WTC11 (cell line): ENCODE results near the gene VSTM2B. TPM values are rescaled to one million over a fixed set of nuclear protein-coding genes. Genes with fewer than 3 reads are reported as not detected.

ENCODE experiments used
- AR ChIP-seq: fragments of 250-450 bp; sonication (Bioruptor Pico); IDR thresholded peaks from 2 replicates; pipeline ENCODE4 v1.9.0; 2021; ENCODE audit warnings: mild to moderate bottlenecking
- CREB1 ChIP-seq: sonication (generic); formaldehyde crosslinking; IDR thresholded peaks from 2 replicates; pipeline ENCODE4 v1.8.0; 2023; ENCODE audit warnings: mild to moderate bottlenecking, missing genetic modification reagents
- FOXJ3 ChIP-seq: sonication (generic); formaldehyde crosslinking; IDR thresholded peaks from 2 replicates; pipeline ENCODE4 v1.9.0; 2021; ENCODE audit warnings: missing genetic modification reagents, mild to moderate bottlenecking, borderline replicate concordance
- IRF2 ChIP-seq: sonication (generic); formaldehyde crosslinking; IDR thresholded peaks from 2 replicates; pipeline ENCODE4 v1.8.0; 2022; ENCODE audit warnings: low read depth, missing genetic modification reagents, borderline replicate concordance
- MYBL2 ChIP-seq: sonication (generic); formaldehyde crosslinking; IDR thresholded peaks from 2 replicates; pipeline ENCODE4 v1.8.1; 2023; ENCODE audit warnings: mild to moderate bottlenecking, moderate library complexity, missing genetic modification reagents
- NFATC4 ChIP-seq: fragments of 250-450 bp; sonication (Bioruptor Pico); IDR thresholded peaks from 2 replicates; pipeline ENCODE4 v1.9.0; 2021; ENCODE audit warnings: mild to moderate bottlenecking
- NFE2L1 ChIP-seq: sonication (generic); formaldehyde crosslinking; IDR thresholded peaks from 2 replicates; pipeline ENCODE4 v1.8.1; 2023; ENCODE audit warnings: missing genetic modification reagents
- NFYB ChIP-seq: sonication (generic); formaldehyde crosslinking; conservative IDR thresholded peaks from 2 replicates; pipeline ENCODE4 v1.8.0; 2022; ENCODE audit warnings: low read depth, missing genetic modification reagents
- NR2C2 ChIP-seq: sonication (generic); formaldehyde crosslinking; IDR thresholded peaks from 2 replicates; pipeline ENCODE4 v1.8.0; 2022; ENCODE audit warnings: mild to moderate bottlenecking, missing genetic modification reagents
- OVOL2 ChIP-seq: fragments of 250-450 bp; sonication (Bioruptor Pico); IDR thresholded peaks from 2 replicates; pipeline ENCODE4 v1.9.0; 2021; ENCODE audit warnings: mild to moderate bottlenecking, borderline replicate concordance
- PRRX2 ChIP-seq: fragments of 250-450 bp; sonication (Bioruptor Pico); IDR thresholded peaks from 2 replicates; pipeline ENCODE4 v1.8.0; 2021; ENCODE audit warnings: mild to moderate bottlenecking
- SP1 ChIP-seq: sonication (generic); formaldehyde crosslinking; conservative IDR thresholded peaks from 2 replicates; pipeline ENCODE4 v1.8.1; 2022; ENCODE audit warnings: missing genetic modification reagents
- TEAD1 ChIP-seq: sonication (generic); formaldehyde crosslinking; IDR thresholded peaks from 2 replicates; pipeline ENCODE4 v1.8.0; 2022; ENCODE audit warnings: mild to moderate bottlenecking, missing genetic modification reagents
- TP53 ChIP-seq: sonication (generic); formaldehyde crosslinking; IDR thresholded peaks from 2 replicates; pipeline ENCODE4 v1.8.1; 2023; ENCODE audit warnings: mild to moderate bottlenecking, missing genetic modification reagents
- USF1 ChIP-seq: sonication (generic); formaldehyde crosslinking; IDR thresholded peaks from 2 replicates; pipeline ENCODE4 v1.8.0; 2022; ENCODE audit warnings: mild to moderate bottlenecking, missing genetic modification reagents
- ZNF121 ChIP-seq: sonication (generic); formaldehyde crosslinking; IDR thresholded peaks from 2 replicates; pipeline ENCODE4 v1.8.0; 2023; ENCODE audit warnings: missing genetic modification reagents
- ZNF317 ChIP-seq: sonication (generic); formaldehyde crosslinking; IDR thresholded peaks from 2 replicates; pipeline ENCODE4 v1.8.1; 2023; ENCODE audit warnings: low read depth, mild to moderate bottlenecking, moderate library complexity, missing genetic modification reagents, borderline replicate concordance
- ZNF416 ChIP-seq: fragments of 250-450 bp; sonication (Bioruptor Pico); IDR thresholded peaks from 2 replicates; pipeline ENCODE4 v1.9.0; 2021; ENCODE audit warnings: mild to moderate bottlenecking, inconsistent platforms
- ZNF423 ChIP-seq: fragments of 250-450 bp; sonication (Bioruptor Pico); IDR thresholded peaks from 2 replicates; pipeline ENCODE4 v2.1.2; 2022; ENCODE audit warnings: mild to moderate bottlenecking, moderate library complexity
- total RNA-seq: library from RNA; stranded (reverse); gene quantifications from 3 replicates; pipeline ENCODE4 v1.2.3, GENCODE V29; 2021
- TF ChIP-seq, protein P1 (sequence below): fragments of 250-450 bp; sonication (Bioruptor Pico); IDR thresholded peaks from 2 replicates; pipeline ENCODE4 v1.9.0; 2021; ENCODE audit warnings: moderate library complexity, mild to moderate bottlenecking, inconsistent platforms, borderline replicate concordance
- TF ChIP-seq, protein P2 (sequence below): sonication (generic); formaldehyde crosslinking; IDR thresholded peaks from 2 replicates; pipeline ENCODE4 v1.8.0; 2022; ENCODE audit warnings: mild to moderate bottlenecking, missing genetic modification reagents
- TF ChIP-seq, protein P3 (sequence below): sonication (generic); formaldehyde crosslinking; IDR thresholded peaks from 2 replicates; pipeline ENCODE4 v1.8.1; 2022; ENCODE audit warnings: mild to moderate bottlenecking, moderate library complexity, missing genetic modification reagents
- TF ChIP-seq, protein P4 (sequence below): sonication (generic); formaldehyde crosslinking; IDR thresholded peaks from 2 replicates; pipeline ENCODE4 v1.8.0; 2022; ENCODE audit warnings: missing genetic modification reagents
- TF ChIP-seq, protein P5 (sequence below): sonication (generic); formaldehyde crosslinking; IDR thresholded peaks from 2 replicates; pipeline ENCODE4 v1.8.1; 2023; ENCODE audit warnings: mild to moderate bottlenecking, missing genetic modification reagents, moderate library complexity

The VSTM2B gene
- total RNA-seq, 1 experiment from 2014 or later = 3.2 TPM

- peak; percentile 82 for TF ChIP-seq CREB1 (CRISPR knock-in tag)
- TF ChIP-seq ZNF423 (CRISPR knock-in tag) = no peak
- no peak for TF ChIP-seq PRRX2 (CRISPR knock-in tag)
- TF ChIP-seq TEAD1 (CRISPR knock-in tag) = peak; percentile 86
- peak; percentile 77; the same call in 1 of the 2 replicates for TF ChIP-seq MYBL2 (CRISPR knock-in tag)
- TF ChIP-seq NR2C2 (CRISPR knock-in tag) = no peak
- TF ChIP-seq, protein P1, sequence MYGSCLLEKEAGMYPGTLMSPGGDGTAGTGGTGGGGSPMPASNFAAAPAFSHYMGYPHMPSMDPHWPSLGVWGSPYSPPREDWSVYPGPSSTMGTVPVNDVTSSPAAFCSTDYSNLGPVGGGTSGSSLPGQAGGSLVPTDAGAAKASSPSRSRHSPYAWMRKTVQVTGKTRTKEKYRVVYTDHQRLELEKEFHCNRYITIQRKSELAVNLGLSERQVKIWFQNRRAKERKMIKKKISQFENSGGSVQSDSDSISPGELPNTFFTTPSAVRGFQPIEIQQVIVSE = no peak
- TF ChIP-seq AR = no peak
- no peak for TF ChIP-seq ZNF121 (CRISPR knock-in tag)
- TF ChIP-seq NFE2L1 (CRISPR knock-in tag) = peak; percentile 76
- TF ChIP-seq SP1 (CRISPR knock-in tag) = peak; percentile 83; the same call in 1 of the 2 replicates
- no peak for TF ChIP-seq TP53
- no peak for TF ChIP-seq IRF2 (CRISPR knock-in tag)
- no peak for TF ChIP-seq USF1 (CRISPR knock-in tag)
- TF ChIP-seq OVOL2 = no peak
- TF ChIP-seq, protein P2, sequence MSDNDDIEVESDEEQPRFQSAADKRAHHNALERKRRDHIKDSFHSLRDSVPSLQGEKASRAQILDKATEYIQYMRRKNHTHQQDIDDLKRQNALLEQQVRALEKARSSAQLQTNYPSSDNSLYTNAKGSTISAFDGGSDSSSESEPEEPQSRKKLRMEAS (CRISPR knock-in tag) = peak; percentile 38; the same call in 1 of the 2 replicates
- no peak for TF ChIP-seq FOXJ3 (CRISPR knock-in tag)
- TF ChIP-seq, protein P3, sequence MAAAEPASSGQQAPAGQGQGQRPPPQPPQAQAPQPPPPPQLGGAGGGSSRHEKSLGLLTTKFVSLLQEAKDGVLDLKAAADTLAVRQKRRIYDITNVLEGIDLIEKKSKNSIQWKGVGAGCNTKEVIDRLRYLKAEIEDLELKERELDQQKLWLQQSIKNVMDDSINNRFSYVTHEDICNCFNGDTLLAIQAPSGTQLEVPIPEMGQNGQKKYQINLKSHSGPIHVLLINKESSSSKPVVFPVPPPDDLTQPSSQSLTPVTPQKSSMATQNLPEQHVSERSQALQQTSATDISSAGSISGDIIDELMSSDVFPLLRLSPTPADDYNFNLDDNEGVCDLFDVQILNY (CRISPR knock-in tag) = peak; percentile 50; the same call in 1 of the 2 replicates
- TF ChIP-seq, protein P4, sequence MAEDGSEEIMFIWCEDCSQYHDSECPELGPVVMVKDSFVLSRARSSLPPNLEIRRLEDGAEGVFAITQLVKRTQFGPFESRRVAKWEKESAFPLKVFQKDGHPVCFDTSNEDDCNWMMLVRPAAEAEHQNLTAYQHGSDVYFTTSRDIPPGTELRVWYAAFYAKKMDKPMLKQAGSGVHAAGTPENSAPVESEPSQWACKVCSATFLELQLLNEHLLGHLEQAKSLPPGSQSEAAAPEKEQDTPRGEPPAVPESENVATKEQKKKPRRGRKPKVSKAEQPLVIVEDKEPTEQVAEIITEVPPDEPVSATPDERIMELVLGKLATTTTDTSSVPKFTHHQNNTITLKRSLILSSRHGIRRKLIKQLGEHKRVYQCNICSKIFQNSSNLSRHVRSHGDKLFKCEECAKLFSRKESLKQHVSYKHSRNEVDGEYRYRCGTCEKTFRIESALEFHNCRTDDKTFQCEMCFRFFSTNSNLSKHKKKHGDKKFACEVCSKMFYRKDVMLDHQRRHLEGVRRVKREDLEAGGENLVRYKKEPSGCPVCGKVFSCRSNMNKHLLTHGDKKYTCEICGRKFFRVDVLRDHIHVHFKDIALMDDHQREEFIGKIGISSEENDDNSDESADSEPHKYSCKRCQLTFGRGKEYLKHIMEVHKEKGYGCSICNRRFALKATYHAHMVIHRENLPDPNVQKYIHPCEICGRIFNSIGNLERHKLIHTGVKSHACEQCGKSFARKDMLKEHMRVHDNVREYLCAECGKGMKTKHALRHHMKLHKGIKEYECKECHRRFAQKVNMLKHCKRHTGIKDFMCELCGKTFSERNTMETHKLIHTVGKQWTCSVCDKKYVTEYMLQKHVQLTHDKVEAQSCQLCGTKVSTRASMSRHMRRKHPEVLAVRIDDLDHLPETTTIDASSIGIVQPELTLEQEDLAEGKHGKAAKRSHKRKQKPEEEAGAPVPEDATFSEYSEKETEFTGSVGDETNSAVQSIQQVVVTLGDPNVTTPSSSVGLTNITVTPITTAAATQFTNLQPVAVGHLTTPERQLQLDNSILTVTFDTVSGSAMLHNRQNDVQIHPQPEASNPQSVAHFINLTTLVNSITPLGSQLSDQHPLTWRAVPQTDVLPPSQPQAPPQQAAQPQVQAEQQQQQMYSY (CRISPR knock-in tag) = no peak
- TF ChIP-seq, protein P5, sequence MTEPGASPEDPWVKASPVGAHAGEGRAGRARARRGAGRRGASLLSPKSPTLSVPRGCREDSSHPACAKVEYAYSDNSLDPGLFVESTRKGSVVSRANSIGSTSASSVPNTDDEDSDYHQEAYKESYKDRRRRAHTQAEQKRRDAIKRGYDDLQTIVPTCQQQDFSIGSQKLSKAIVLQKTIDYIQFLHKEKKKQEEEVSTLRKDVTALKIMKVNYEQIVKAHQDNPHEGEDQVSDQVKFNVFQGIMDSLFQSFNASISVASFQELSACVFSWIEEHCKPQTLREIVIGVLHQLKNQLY (CRISPR knock-in tag) = no peak
- no peak for TF ChIP-seq NFATC4 (CRISPR knock-in tag)
- peak; percentile 7; the same call in 1 of the 2 replicates for TF ChIP-seq NFYB (CRISPR knock-in tag)
- TF ChIP-seq ZNF317 = no peak
- TF ChIP-seq ZNF416 = no peak
Observed at GRCh38 chr19:29605653-29606419, 80.0 kb downstream of the VSTM2B start, which contains the start of gene POP4 (continued).
